A549 (cell line): Measurements from ENCODE around the gene LAT. TPM values are rescaled to one million over a fixed set of nuclear protein-coding genes. Genes with fewer than 3 reads are reported as not detected.
A peak's percentile ranks its signal among the peaks of the same experiment; 100 is the strongest.

Experiments used
- ATAC-seq, 2 experiments: fragments of 200-7000 bp in 1 of 2; fragments of >200 bp in 1 of 2; cut with Nextera tagmentation in 1 of 2; cut with Tn5 transposase in 1 of 2; 3 replicates each; pipeline versions ENCODE4 v1.8.0 to v1.9.1; 2018 to 2020; ENCODE audit warnings: mild to moderate bottlenecking in 1 of 2, moderate library complexity in 1 of 2
- CTCF ChIA-PET: fragments of 300-600 bp; sonication (Branson Sonifier 250); formaldehyde crosslinking; extraction: SDS; loops from one replicate; lab custom pipeline; 2021; ENCODE audit warnings: antibody characterized with exemption, inconsistent platforms; lab: Yijun Ruan, JAX
- POLR2A ChIA-PET: fragments of 350-600 bp; formaldehyde crosslinking; extraction: SDS; loops from one replicate; lab custom pipeline; 2021; ENCODE audit warnings: antibody characterized with exemption, inconsistent platforms; lab: Yijun Ruan, JAX
- DNase-seq, 2 experiments: peaks; one replicate each; pipeline versions ENCODE4 v3.0.0 to v3.0.0-alpha.2; 2011 to 2016; ENCODE audit warnings: low read depth in 1 of 2, low spot score in 1 of 2
- FAIRE-seq: peaks from 2 replicates; lab custom pipeline; 2011; peaks lifted over from hg19 to GRCh38; lab: Jason Lieb, UNC
- H3K27ac ChIP-seq, 2 experiments: fragments of >200 bp; sonication (Bioruptor Twin); formaldehyde crosslinking; 3 replicates each; pipeline ENCODE4 v1.5.1; 2016 to 2017
- H3K4me1 ChIP-seq: fragments of >200 bp; sonication (Bioruptor Twin); formaldehyde crosslinking; 3 replicates; pipeline ENCODE4 v1.6.1; 2016
- H3K4me2 ChIP-seq: fragments of >200 bp; sonication (Bioruptor Twin); formaldehyde crosslinking; 3 replicates; pipeline ENCODE4 v1.6.1; 2016
- H3K4me3 ChIP-seq: fragments of >200 bp; sonication (Bioruptor Twin); formaldehyde crosslinking; 3 replicates; pipeline ENCODE4 v1.5.1; 2016
- H3K9me3 ChIP-seq: fragments of >200 bp; sonication (Bioruptor Twin); formaldehyde crosslinking; 3 replicates; pipeline ENCODE4 v1.6.1; 2016
- BHLHE40 ChIP-seq: IDR thresholded peaks from 2 replicates; pipeline ENCODE4 v1.6.1; 2012; ENCODE audit warnings: low read depth, low read length, inconsistent platforms
- CBX8 ChIP-seq: fragments of 200-600 bp; sonication (generic); IDR thresholded peaks from 2 replicates; pipeline ENCODE4 v1.6.1; 2016
- CHD2 ChIP-seq: fragments of 150-350 bp; IDR thresholded peaks from 2 replicates; pipeline ENCODE4 v1.6.1; 2014; ENCODE audit warnings: low read length; ENCODE audit not compliant: partially characterized antibody
- CHD4 ChIP-seq: fragments of 200-600 bp; sonication (generic); IDR thresholded peaks from 2 replicates; pipeline ENCODE4 v1.6.1; 2016; ENCODE audit warnings: antibody characterized with exemption, mild to moderate bottlenecking, borderline replicate concordance
- EHMT2 ChIP-seq: fragments of 200-600 bp; sonication (generic); IDR thresholded peaks from 2 replicates; pipeline ENCODE4 v1.6.1; 2016; ENCODE audit warnings: antibody characterized with exemption, low read depth, mild to moderate bottlenecking, moderate library complexity
- EP300 ChIP-seq, 2 experiments: fragments of >200 bp; sonication (Bioruptor Twin); formaldehyde crosslinking; IDR thresholded peaks; 2 replicates in 1 of 2; 3 replicates in 1 of 2; pipeline ENCODE4 v1.6.1; 2016 to 2017
- FOSL2 ChIP-seq, 2 experiments: fragments of 450-650 bp in 1 of 2; fragments of >200 bp in 1 of 2; sonication (Bioruptor Twin) in 1 of 2; formaldehyde crosslinking; IDR thresholded peaks; 2 replicates each; pipeline versions ENCODE4 v1.5.0 to v1.6.1; 2016 to 2020; ENCODE audit warnings: mild to moderate bottlenecking in 1 of 2, moderate library complexity in 1 of 2
- GATA3 ChIP-seq: IDR thresholded peaks from 2 replicates; pipeline ENCODE4 v1.6.1; 2012; ENCODE audit warnings: borderline replicate concordance
- HEYL ChIP-seq: fragments of 250-450 bp; sonication (Bioruptor Pico); IDR thresholded peaks from 2 replicates; pipeline ENCODE4 v1.8.0; 2021; ENCODE audit warnings: mild to moderate bottlenecking, moderate library complexity
- HOXB13 ChIP-seq: fragments of 250-450 bp; sonication (Bioruptor Pico); IDR thresholded peaks from 2 replicates; pipeline ENCODE4 v1.5.0; 2020; ENCODE audit warnings: low read depth, mild to moderate bottlenecking, moderate library complexity
- HOXB5 ChIP-seq: fragments of 250-450 bp; sonication (Bioruptor Pico); IDR thresholded peaks from 2 replicates; pipeline ENCODE4 v1.5.0; 2020; ENCODE audit warnings: mild to moderate bottlenecking, moderate library complexity
- JUNB ChIP-seq: fragments of >200 bp; sonication (Bioruptor Twin); formaldehyde crosslinking; IDR thresholded peaks from 2 replicates; pipeline ENCODE4 v1.6.1; 2016
- MAFK ChIP-seq: fragments of 450-650 bp; IDR thresholded peaks from 2 replicates; pipeline ENCODE4 v1.6.1; 2014; ENCODE audit not compliant: partially characterized antibody
- MYC ChIP-seq: IDR thresholded peaks from 2 replicates; pipeline ENCODE4 v1.6.1; 2012; ENCODE audit warnings: mild to moderate bottlenecking, inconsistent platforms, low read length, improper control_type of control experiment, borderline replicate concordance
- NPAS2 ChIP-seq: fragments of 250-450 bp; sonication (Bioruptor Pico); IDR thresholded peaks from 2 replicates; pipeline ENCODE4 v1.8.0; 2022; ENCODE audit warnings: mild to moderate bottlenecking, moderate library complexity, borderline replicate concordance
- RARB ChIP-seq: fragments of 250-450 bp; sonication (Bioruptor Pico); IDR thresholded peaks from 2 replicates; pipeline ENCODE4 v1.8.0; 2021; ENCODE audit warnings: mild to moderate bottlenecking, moderate library complexity
- RCOR1 ChIP-seq: fragments of 150-350 bp; IDR thresholded peaks from 2 replicates; pipeline ENCODE4 v1.6.1; 2014; ENCODE audit warnings: antibody characterized with exemption, low read length, low read depth
- RFX5 ChIP-seq: fragments of 450-650 bp; IDR thresholded peaks from 2 replicates; pipeline ENCODE4 v1.7.1; 2014; ENCODE audit warnings: antibody characterized with exemption, mild to moderate bottlenecking, moderate library complexity
- RNF2 ChIP-seq: fragments of 200-600 bp; sonication (generic); IDR thresholded peaks from 2 replicates; pipeline ENCODE4 v1.6.1; 2016; ENCODE audit warnings: low read depth, mild to moderate bottlenecking, antibody characterized with exemption, moderate library complexity, borderline replicate concordance
- SREBF2 ChIP-seq: fragments of 450-650 bp; IDR thresholded peaks from 2 replicates; pipeline ENCODE4 v1.6.1; 2014; ENCODE audit warnings: mild to moderate bottlenecking, moderate library complexity
- ZNF302 ChIP-seq: fragments of 250-450 bp; sonication (Bioruptor Pico); IDR thresholded peaks from 2 replicates; pipeline ENCODE4 v1.9.0; 2021; ENCODE audit warnings: inconsistent platforms, mild to moderate bottlenecking, moderate library complexity
- WGBS: methylation state at CpG from one replicate; pipeline ENCODE4 v1.1.6; 2017; ENCODE audit errors: missing lambda C conversion rate; 5-methylcytosine and 5-hydroxymethylcytosine counted together
- polyA plus RNA-seq, 4 experiments: library from polyadenylated mRNA; depleted of rRNA in 3 of 4; stranded (reverse); fragments of >200 nt; fragmentation: RNase III in 1 of 4; extraction: RNeasy Plus Mini Kit Qiagen cat#74134 plus additional on column Dnase treatment in 1 of 4; gene quantifications; 2 replicates in 3 of 4; 3 replicates in 1 of 4; pipeline ENCODE4 v1.2.3, GENCODE V29; 2011 to 2017
- TF ChIP-seq, protein P1 (sequence below): fragments of >200 bp; sonication (Bioruptor Twin); formaldehyde crosslinking; IDR thresholded peaks from 3 replicates; pipeline ENCODE4 v1.5.1; 2016
- TF ChIP-seq, protein P2 (sequence below): IDR thresholded peaks from 2 replicates; pipeline ENCODE4 v1.6.1; 2012; ENCODE audit warnings: low read depth, borderline replicate concordance
- TF ChIP-seq, protein P3 (sequence below): fragments of 200-600 bp; sonication (generic); IDR thresholded peaks from 2 replicates; pipeline ENCODE4 v1.6.1; 2016; ENCODE audit warnings: antibody characterized with exemption, mild to moderate bottlenecking, moderate library complexity
- TF ChIP-seq, protein P4 (sequence below): fragments of >200 bp; sonication (Bioruptor Twin); formaldehyde crosslinking; IDR thresholded peaks from 3 replicates; pipeline ENCODE4 v1.6.1; 2016
- TF ChIP-seq, protein P5 (sequence below): fragments of 150-350 bp; IDR thresholded peaks from 2 replicates; pipeline ENCODE4 v1.6.1; 2014; ENCODE audit warnings: low read depth, mild to moderate bottlenecking, low read length

LAT gene
- polyA plus RNA-seq, 2 of the 4 experiments (the other 2 are of a cell fraction), result 0.85 to 3.3 TPM

DNA sequence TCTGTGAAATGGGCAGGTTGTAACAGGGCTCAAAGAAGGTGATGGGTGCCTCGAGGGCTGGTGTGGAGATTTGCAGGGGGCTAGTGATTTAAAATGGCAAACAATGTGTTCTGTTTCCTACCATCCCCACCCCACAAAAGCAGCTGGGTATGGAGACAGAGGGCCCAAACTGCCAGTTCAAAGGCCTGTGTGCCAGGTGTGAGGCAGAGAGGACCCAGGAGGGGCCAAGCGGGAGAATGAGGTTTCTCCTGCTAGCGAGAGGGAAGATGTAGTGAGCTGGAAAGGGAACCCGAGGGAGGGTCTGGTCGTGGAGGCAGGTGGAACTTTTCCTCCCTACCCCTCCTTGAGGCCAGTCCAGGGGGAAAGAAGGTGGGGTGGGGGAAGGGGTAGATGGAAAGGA, 39.4 kb downstream of the LAT start:
- ATAC-seq (no peak), DNase-seq (no peak), FAIRE-seq (no peak)
- ChIA-PET POLR2A (no interaction called here), CTCF (interaction anchor here (2.1 kb wide), 1 partner anchor 13 kb away, joined by 6 read pairs; no protein-coding TSS in a partner anchor)
- no peak overlapping the region for H3K4me2 ChIP-seq
- WGBS, result 61% methylated on average over 5 of the region's 5 CpGs
- H3K9me3 ChIP-seq, result no peaks in the 10 kb centered on the region
- peak overlapping the region in 1 of 2 experiments; percentile 31; a peak in 1 of 6 replicates for H3K27ac ChIP-seq
- peaks cover 17% of the 10 kb centered on the region for H3K4me1 ChIP-seq
- no peak overlapping the region for H3K4me3 ChIP-seq
- TF ChIP-seq CHD2, result no peak
- no peak for TF ChIP-seq RARB (CRISPR knock-in tag)
- TF ChIP-seq, protein P1, sequence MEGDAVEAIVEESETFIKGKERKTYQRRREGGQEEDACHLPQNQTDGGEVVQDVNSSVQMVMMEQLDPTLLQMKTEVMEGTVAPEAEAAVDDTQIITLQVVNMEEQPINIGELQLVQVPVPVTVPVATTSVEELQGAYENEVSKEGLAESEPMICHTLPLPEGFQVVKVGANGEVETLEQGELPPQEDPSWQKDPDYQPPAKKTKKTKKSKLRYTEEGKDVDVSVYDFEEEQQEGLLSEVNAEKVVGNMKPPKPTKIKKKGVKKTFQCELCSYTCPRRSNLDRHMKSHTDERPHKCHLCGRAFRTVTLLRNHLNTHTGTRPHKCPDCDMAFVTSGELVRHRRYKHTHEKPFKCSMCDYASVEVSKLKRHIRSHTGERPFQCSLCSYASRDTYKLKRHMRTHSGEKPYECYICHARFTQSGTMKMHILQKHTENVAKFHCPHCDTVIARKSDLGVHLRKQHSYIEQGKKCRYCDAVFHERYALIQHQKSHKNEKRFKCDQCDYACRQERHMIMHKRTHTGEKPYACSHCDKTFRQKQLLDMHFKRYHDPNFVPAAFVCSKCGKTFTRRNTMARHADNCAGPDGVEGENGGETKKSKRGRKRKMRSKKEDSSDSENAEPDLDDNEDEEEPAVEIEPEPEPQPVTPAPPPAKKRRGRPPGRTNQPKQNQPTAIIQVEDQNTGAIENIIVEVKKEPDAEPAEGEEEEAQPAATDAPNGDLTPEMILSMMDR, result no peak
- TF ChIP-seq GATA3, result no peak

DNA sequence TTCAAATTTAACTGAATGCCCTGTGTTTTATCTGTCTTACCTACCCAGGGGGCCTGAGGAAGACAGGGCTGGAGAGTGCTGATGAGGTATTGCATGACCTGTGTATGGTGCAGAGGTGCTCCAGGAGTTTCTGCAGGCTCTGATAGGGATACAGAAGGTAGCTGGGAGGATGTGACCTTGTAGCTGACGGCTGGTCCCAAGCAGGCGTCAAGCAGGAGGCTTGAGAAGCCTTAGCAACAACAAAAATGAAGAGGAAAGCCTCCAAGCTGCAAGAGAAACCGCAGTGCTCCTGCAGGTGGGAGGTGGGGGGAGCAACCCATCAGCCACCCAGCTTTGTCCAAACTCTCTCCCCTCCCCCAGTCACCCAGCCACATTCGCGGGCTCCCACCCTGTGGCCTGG, 40.4 kb downstream of the LAT start:
- no peak for FAIRE-seq
- 82% methylated on average over 5 of the region's 5 CpGs for WGBS
- CTCF ChIA-PET, result interaction anchor here (1.3 kb wide), 1 partner anchor 52 kb away, joined by 3 read pairs; no protein-coding TSS in a partner anchor

DNA sequence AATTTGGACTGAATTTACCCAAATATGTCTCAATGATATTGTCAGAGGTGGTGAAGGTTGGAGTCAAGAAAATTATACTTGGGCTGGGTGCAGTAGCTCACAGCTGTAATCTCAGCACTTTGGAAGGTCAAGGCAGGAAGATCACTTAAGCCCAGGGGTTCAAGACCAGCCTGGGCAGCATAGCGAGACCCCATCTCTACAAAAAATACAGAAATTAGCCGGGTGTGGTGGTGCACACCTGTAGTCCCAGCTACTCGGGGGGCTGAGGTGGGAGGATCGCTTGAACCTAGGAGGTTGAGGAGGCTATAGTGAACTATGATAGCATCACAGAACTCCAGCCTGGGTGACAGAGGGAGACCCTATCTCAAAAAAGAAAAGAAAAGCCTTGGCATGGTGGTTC, 40.9 kb downstream of the LAT start:
- FAIRE-seq, result no peak
- no peak for ATAC-seq
- WGBS, result 63% methylated on average over 4 of the region's 4 CpGs
- TF ChIP-seq, protein P2, sequence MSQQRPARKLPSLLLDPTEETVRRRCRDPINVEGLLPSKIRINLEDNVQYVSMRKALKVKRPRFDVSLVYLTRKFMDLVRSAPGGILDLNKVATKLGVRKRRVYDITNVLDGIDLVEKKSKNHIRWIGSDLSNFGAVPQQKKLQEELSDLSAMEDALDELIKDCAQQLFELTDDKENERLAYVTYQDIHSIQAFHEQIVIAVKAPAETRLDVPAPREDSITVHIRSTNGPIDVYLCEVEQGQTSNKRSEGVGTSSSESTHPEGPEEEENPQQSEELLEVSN, result no peak
- TF ChIP-seq EHMT2, result no peak
- TF ChIP-seq MAFK, result no peak
- TF ChIP-seq HEYL (CRISPR knock-in tag), result no peak
- no peak for TF ChIP-seq RFX5
- TF ChIP-seq CBX8, result no peak
- no peak for TF ChIP-seq CHD4
- TF ChIP-seq, protein P1, result no peak
- no peak for TF ChIP-seq ZNF302 (CRISPR knock-in tag)
- TF ChIP-seq BHLHE40, result no peak
- TF ChIP-seq, protein P3, sequence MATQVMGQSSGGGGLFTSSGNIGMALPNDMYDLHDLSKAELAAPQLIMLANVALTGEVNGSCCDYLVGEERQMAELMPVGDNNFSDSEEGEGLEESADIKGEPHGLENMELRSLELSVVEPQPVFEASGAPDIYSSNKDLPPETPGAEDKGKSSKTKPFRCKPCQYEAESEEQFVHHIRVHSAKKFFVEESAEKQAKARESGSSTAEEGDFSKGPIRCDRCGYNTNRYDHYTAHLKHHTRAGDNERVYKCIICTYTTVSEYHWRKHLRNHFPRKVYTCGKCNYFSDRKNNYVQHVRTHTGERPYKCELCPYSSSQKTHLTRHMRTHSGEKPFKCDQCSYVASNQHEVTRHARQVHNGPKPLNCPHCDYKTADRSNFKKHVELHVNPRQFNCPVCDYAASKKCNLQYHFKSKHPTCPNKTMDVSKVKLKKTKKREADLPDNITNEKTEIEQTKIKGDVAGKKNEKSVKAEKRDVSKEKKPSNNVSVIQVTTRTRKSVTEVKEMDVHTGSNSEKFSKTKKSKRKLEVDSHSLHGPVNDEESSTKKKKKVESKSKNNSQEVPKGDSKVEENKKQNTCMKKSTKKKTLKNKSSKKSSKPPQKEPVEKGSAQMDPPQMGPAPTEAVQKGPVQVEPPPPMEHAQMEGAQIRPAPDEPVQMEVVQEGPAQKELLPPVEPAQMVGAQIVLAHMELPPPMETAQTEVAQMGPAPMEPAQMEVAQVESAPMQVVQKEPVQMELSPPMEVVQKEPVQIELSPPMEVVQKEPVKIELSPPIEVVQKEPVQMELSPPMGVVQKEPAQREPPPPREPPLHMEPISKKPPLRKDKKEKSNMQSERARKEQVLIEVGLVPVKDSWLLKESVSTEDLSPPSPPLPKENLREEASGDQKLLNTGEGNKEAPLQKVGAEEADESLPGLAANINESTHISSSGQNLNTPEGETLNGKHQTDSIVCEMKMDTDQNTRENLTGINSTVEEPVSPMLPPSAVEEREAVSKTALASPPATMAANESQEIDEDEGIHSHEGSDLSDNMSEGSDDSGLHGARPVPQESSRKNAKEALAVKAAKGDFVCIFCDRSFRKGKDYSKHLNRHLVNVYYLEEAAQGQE, result no peak

More for the DNA sequence above, 40.4 kb downstream of the LAT start:
- no peak overlapping the region for H3K4me2 ChIP-seq
- H3K27ac ChIP-seq, result no peak overlapping the region
- DNase-seq (no peak), ATAC-seq (no peak)
- no peaks in the 10 kb centered on the region for H3K9me3 ChIP-seq
- peaks cover 22% of the 10 kb centered on the region for H3K4me1 ChIP-seq
- TF ChIP-seq HOXB5 (CRISPR knock-in tag) (no peak), HEYL (CRISPR knock-in tag) (no peak), SREBF2 (no peak), EP300 (IDR thresholded peaks at IDR 0.05) (no peak), JUNB (no peak), GATA3 (no peak), NPAS2 (CRISPR knock-in tag) (no peak), HOXB13 (no peak), RCOR1 (no peak), MYC (no peak), MAFK (no peak), EHMT2 (no peak), FOSL2 (IDR thresholded peaks at IDR 0.05) (no peak), FOSL2 (CRISPR knock-in tag; IDR thresholded peaks at IDR 0.05) (no peak), RNF2 (no peak), RFX5 (no peak)
- TF ChIP-seq, protein P4, sequence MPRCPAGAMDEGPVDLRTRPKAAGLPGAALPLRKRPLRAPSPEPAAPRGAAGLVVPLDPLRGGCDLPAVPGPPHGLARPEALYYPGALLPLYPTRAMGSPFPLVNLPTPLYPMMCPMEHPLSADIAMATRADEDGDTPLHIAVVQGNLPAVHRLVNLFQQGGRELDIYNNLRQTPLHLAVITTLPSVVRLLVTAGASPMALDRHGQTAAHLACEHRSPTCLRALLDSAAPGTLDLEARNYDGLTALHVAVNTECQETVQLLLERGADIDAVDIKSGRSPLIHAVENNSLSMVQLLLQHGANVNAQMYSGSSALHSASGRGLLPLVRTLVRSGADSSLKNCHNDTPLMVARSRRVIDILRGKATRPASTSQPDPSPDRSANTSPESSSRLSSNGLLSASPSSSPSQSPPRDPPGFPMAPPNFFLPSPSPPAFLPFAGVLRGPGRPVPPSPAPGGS, result no peak
- TF ChIP-seq, protein P5, sequence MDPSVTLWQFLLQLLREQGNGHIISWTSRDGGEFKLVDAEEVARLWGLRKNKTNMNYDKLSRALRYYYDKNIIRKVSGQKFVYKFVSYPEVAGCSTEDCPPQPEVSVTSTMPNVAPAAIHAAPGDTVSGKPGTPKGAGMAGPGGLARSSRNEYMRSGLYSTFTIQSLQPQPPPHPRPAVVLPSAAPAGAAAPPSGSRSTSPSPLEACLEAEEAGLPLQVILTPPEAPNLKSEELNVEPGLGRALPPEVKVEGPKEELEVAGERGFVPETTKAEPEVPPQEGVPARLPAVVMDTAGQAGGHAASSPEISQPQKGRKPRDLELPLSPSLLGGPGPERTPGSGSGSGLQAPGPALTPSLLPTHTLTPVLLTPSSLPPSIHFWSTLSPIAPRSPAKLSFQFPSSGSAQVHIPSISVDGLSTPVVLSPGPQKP, result no peak
- no peak overlapping the region for H3K4me3 ChIP-seq
- POLR2A ChIA-PET, result no interaction called here

More for the DNA sequence above, 40.9 kb downstream of the LAT start:
- DNase-seq, result no peak
- Histone ChIP-seq H3K4me3 (no peak overlapping the region), H3K4me1 (peaks cover 22% of the 10 kb centered on the region), H3K9me3 (no peaks in the 10 kb centered on the region), H3K27ac (no peak overlapping the region), H3K4me2 (no peak overlapping the region)
- ChIA-PET POLR2A (no interaction called here), CTCF (interaction anchor here (1.3 kb wide), 1 partner anchor 52 kb away, joined by 3 read pairs; no protein-coding TSS in a partner anchor)
